ENCODE data around the gene COMT. TPM values are rescaled to one million over a fixed set of nuclear protein-coding genes. Genes with fewer than 3 reads are reported as not detected.

The COMT gene
- total RNA-seq (100 to 1,000 TPM in 8 of 9 donors, 10 to 100 TPM in 1; 69.7 to 195 (median 119) TPM), polyA plus RNA-seq (100 to 1,000 TPM in 1 of 2 donors, 10 to 100 TPM in 1; 84.7 to 249 TPM)
- long read RNA-seq, donor 1, transcript COMT-202 (6 exons, 2,437 nt): major isoform, 66 of 94 reads
- long read RNA-seq, donor 1, partial matches to known transcripts: 13 of 94 reads
- long read RNA-seq, donor 1, other reads (novel, unspliced or antisense): 10 of 94 reads
- long read RNA-seq, donor 2, transcript COMT-202 (6 exons, 2,437 nt): major isoform, 237 of 326 reads
- long read RNA-seq, donor 2, transcript COMT-204 (6 exons, 1,548 nt): minor isoform, 16 of 326 reads
- long read RNA-seq, donor 2, transcript COMT-209 (4 exons, 1,035 nt): minor isoform, 5 of 326 reads
- long read RNA-seq, donor 2, partial matches to known transcripts: 33 of 326 reads
- long read RNA-seq, donor 2, other reads (novel, unspliced or antisense): 29 of 326 reads
- long read RNA-seq, donor 3, transcript COMT-202 (6 exons, 2,437 nt): major isoform, 102 of 142 reads
- long read RNA-seq, donor 3, partial matches to known transcripts: 30 of 142 reads
- long read RNA-seq, donor 3, other reads (novel, unspliced or antisense): 3 of 142 reads

DNA sequence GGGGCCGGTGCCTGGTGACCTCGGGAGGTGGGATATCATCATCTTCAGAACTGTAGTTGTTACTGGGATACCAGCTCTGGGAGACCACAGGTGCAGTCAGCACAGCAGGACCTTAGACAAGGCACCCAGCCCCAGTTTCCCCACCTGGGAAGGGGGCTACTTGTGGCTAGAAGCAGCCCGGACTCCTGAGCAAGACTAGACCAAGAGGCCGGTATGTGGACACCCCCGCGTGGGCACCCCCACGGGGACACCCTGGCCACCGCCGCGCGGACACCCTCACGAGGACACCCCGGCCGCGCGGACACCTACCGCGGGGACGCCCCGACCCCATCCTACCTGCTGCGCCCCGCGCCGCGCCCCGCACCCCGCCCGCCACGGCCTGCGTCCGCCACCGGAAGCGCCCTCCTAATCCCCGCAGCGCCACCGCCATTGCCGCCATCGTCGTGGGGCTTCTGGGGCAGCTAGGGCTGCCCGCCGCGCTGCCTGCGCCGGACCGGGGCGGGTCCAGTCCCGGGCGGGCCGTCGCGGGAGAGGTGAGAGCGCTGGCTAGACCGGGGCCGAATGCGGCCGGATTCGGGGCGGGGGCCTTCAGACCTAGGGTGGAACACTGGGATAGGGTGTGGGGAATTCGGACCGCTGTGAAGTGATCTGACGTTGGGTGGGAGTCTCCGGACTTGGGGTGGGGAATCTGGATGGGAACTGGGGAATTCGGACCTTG lies at the start of gene COMT, which contains the start of gene TXNRD2:
Gene COMT (plus strand): TSS at position 408 of the 718 bp plus-strand sequence. CDS start 20,755 bp downstream, outside the sequence.
Gene TXNRD2 (minus strand): TSS at position 454 of the 718 bp plus-strand sequence. CDS start 15 bp downstream, at position 439.
- 0 to 8% (median 1%) methylated on average over 15 to 63 of the region's 63 CpGs for WGBS, 4 donors
- intact Hi-C loops (cut with DNase I): loop anchor here in 1 of 10 donors (5.0 kb wide), 1 partner anchor 89 kb away; the partner anchor contains the start of genes GNB1L and RTL10
- Histone ChIP-seq H3K36me3 (peaks cover 0 to 6% (median 0%) of the 10 kb centered on the region in 9 donors), H3K27ac (peak within 1 kb of the TSS; percentile 88 to 99 (median 94)), H3K4me3 (peak within 1 kb of the TSS; percentile 65 to 99 (median 87)), H3K27me3 (no peaks in the 10 kb centered on the region), H3K9me3 (no peaks in the 10 kb centered on the region), H3K4me1 (peaks cover 4 to 62% (median 31%) of the 10 kb centered on the region in 12 donors)
- ATAC-seq (peak; percentile 35 to 91 (median 82)), DNase-seq (peak; percentile 71 to 91 (median 79))
- TF ChIP-seq POLR2A (IDR thresholded peaks at IDR 0.05): peak in 1 of 2 donors; percentile 32
- TF ChIP-seq, protein P1, sequence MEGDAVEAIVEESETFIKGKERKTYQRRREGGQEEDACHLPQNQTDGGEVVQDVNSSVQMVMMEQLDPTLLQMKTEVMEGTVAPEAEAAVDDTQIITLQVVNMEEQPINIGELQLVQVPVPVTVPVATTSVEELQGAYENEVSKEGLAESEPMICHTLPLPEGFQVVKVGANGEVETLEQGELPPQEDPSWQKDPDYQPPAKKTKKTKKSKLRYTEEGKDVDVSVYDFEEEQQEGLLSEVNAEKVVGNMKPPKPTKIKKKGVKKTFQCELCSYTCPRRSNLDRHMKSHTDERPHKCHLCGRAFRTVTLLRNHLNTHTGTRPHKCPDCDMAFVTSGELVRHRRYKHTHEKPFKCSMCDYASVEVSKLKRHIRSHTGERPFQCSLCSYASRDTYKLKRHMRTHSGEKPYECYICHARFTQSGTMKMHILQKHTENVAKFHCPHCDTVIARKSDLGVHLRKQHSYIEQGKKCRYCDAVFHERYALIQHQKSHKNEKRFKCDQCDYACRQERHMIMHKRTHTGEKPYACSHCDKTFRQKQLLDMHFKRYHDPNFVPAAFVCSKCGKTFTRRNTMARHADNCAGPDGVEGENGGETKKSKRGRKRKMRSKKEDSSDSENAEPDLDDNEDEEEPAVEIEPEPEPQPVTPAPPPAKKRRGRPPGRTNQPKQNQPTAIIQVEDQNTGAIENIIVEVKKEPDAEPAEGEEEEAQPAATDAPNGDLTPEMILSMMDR (IDR thresholded peaks at IDR 0.05): no peak

DNA sequence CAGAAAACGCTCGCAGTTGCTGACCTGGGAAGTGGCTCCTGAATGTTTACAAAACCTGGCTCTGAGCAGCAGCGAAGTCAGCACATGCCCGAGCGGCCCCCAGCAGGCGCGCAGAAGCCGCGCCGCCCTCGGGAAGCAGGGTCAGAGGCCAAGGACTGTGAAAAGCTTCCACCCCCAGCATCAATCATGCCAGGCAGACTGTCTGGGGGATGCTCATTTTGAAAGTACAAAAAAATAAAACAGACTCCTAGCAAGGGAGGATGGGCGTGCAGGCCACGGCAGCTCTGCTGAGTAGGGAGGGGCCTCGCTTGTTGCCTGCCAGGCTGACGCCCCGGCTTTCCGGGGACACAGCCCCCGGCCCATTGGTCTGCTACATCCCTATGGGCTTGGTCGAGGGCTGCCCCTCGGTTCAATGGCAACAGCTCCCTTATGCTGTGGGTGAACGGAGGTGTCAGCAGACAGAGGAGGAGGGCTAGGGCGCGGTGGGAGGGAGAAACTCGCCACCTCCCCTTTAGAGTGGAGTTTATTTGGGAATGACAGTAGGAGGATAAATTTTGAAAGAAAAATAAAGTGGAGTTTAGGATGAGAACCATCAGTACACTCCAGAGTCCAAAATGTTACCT lies 49.2 kb upstream of the COMT start:
- 55 to 72% (median 65%) methylated on average over 23 to 24 of the region's 24 CpGs for WGBS, 4 donors
- H3K36me3 ChIP-seq: peaks cover 0 to 43% (median 19%) of the 10 kb centered on the region in 9 donors
- ATAC-seq (no peak), DNase-seq (no peak)
- no peaks in the 10 kb centered on the region for H3K9me3 ChIP-seq
- peaks cover 0 to 31% (median 10%) of the 10 kb centered on the region in 12 donors for H3K4me1 ChIP-seq
- peak overlapping the region in 1 of 12 donors; percentile 40 for H3K4me3 ChIP-seq
- H3K27me3 ChIP-seq: no peaks in the 10 kb centered on the region
- intact Hi-C loops (cut with DNase I): no loop called here
- peak overlapping the region in 1 of 12 donors; percentile 77 for H3K27ac ChIP-seq
- no peak for TF ChIP-seq POLR2A (IDR thresholded peaks at IDR 0.05)
- TF ChIP-seq, protein P1 (IDR thresholded peaks at IDR 0.05): no peak

DNA sequence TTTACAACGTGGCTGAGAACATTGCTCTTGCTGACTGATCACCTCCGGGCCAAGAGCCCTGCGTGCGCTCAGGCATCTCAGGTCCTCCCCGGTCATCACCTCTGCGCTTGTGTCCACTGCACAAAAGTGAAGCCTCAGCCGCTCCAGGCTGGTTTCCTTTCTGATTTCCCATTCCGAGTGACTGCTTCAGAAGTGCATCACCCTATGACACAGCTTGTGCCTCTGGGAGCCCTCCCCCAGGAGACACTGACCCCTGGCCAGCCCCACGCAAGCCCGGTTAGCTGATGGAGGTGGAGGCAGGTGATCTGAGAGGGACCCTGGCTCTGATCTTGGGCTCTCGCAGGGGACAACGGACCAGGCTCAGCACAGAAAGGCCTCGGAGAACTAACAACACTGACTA lies 48.6 kb upstream of the COMT start:
- H3K4me1 ChIP-seq: peaks cover 0 to 26% (median 10%) of the 10 kb centered on the region in 12 donors
- H3K27ac ChIP-seq: peak overlapping the region in 1 of 12 donors; percentile 77
- no peak for ATAC-seq
- intact Hi-C loops (cut with DNase I): no loop called here
- TF ChIP-seq POLR2A (IDR thresholded peaks at IDR 0.05): no peak
- TF ChIP-seq, protein P1 (IDR thresholded peaks at IDR 0.05): no peak
- DNase-seq: no peak
- no peaks in the 10 kb centered on the region for H3K27me3 ChIP-seq
- 91 to 96% (median 91%) methylated on average over 10 to 13 of the region's 13 CpGs for WGBS, 4 donors
- H3K36me3 ChIP-seq: peaks cover 0 to 47% (median 22%) of the 10 kb centered on the region in 9 donors
- no peak overlapping the region for H3K4me3 ChIP-seq
- no peaks in the 10 kb centered on the region for H3K9me3 ChIP-seq
